Naive B cell (primary cell): Measurements from ENCODE around the gene MSI2. TPM values are rescaled to one million over a fixed set of nuclear protein-coding genes. Genes with fewer than 3 reads are reported as not detected.

Experiments used
- ATAC-seq, 2 donors: fragments of 150-1000 bp; cut with Tn5 transposase; 2 replicates each; pipeline ENCODE4 v1.10.0; 2021; ENCODE audit warnings: low read depth in 2 of 2, mild to moderate bottlenecking in 2 of 2, moderate library complexity in 2 of 2
- DNase-seq: peaks from one replicate; pipeline ENCODE4 v3.0.0; 2022
- H3K27ac Mint-ChIP-seq, 6 donors: one replicate each; pipeline ENCODE4 v1.8.0; 2020 to 2022; ENCODE audit warnings: mild to moderate bottlenecking in 6 of 6, mixed read lengths in 6 of 6, moderate library complexity in 5 of 6, inconsistent platforms in 2 of 6
- H3K27me3 Mint-ChIP-seq, 3 donors: one replicate each; pipeline ENCODE4 v1.8.0; 2021 to 2022; ENCODE audit warnings: mixed read lengths in 3 of 3, mild to moderate bottlenecking in 1 of 3
- H3K36me3 Mint-ChIP-seq, 2 donors: one replicate each; pipeline ENCODE4 v1.8.0; 2020 to 2022; ENCODE audit warnings: mixed read lengths in 2 of 2, inconsistent platforms in 1 of 2, mild to moderate bottlenecking in 1 of 2
- H3K4me1 Mint-ChIP-seq, 3 donors: one replicate each; pipeline ENCODE4 v1.8.0; 2020 to 2022; ENCODE audit warnings: mixed read lengths in 3 of 3, inconsistent platforms in 1 of 3, mild to moderate bottlenecking in 1 of 3, moderate library complexity in 1 of 3
- H3K4me3 Mint-ChIP-seq, 8 donors: one replicate each; pipeline ENCODE4 v1.8.0; 2020 to 2022; ENCODE audit warnings: mild to moderate bottlenecking in 8 of 8, mixed read lengths in 8 of 8, moderate library complexity in 8 of 8, inconsistent platforms in 2 of 8
- H3K9me3 Mint-ChIP-seq, 7 donors: one replicate each; pipeline ENCODE4 v1.8.0; 2020 to 2022; ENCODE audit warnings: mixed read lengths in 7 of 7, mild to moderate bottlenecking in 5 of 7, inconsistent platforms in 2 of 7, moderate library complexity in 1 of 7
- polyA plus RNA-seq, 6 donors: library from polyadenylated mRNA; unstranded; fragments of 300-500 nt; fragmentation: Illumina TruSeq; gene quantifications; one replicate each; pipeline ENCODE4 v1.2.3, GENCODE V29; 2021; ENCODE audit warnings: low read depth in 6 of 6

The MSI2 gene
- polyA plus RNA-seq, 6 donors from 2014 or later, result 4.0 to 11.3 (median 6.8) TPM

DNA sequence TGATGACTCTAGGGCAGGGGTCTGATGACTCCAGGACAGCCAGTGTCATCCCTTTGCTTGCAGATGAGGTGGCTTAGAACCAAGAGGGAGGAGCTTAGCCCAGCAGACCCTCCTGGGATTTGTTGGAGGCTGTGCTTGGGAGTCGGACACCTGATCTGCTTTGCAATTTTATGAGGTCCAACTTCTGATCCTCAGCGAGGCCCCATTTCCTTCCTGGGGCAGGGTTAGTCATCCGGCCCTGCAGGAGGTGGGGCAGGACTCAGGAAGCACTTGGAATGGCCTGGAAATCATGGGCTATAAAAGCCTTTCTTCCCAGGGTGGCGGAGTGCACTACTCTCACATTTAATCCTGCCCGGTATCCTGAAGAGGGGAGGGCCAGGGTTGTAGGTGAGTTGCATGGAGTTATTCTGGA is 168.5 kb downstream of the MSI2 start:
- no peak for DNase-seq
- Mint-ChIP-seq H3K4me1 (peaks cover 31 to 44% (median 44%) of the 10 kb centered on the region in 3 donors), H3K27ac (peak overlapping the region in 2 of 6 donors; percentile 41 to 62)

DNA sequence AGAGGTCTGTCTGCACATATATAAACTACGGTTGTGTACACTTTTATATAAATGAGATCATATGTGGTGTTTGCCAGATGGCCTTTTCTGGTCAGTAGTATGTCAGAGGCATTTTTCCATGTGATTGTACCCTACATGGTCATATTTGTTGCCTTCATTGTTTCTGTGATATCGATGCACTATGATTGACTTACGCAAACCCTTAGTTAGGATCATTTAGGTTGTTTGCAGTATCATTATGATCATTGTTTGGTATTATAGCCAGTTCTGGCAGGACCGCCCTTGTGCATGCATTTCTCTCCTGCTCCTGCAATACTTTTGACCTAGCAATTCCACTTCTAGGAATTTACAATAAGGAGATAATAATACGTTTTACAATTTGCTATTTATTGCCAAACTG is 169.1 kb downstream of the MSI2 start:
- no peaks in the 10 kb centered on the region for H3K27me3 Mint-ChIP-seq
- H3K27ac Mint-ChIP-seq, result no peak overlapping the region
- no peak for ATAC-seq
- no peak for DNase-seq
- H3K4me1 Mint-ChIP-seq, result peaks cover 34 to 46% (median 44%) of the 10 kb centered on the region in 3 donors
- no peaks in the 10 kb centered on the region for H3K9me3 Mint-ChIP-seq
- H3K36me3 Mint-ChIP-seq, result peaks cover 6 to 12% of the 10 kb centered on the region in 2 donors
- no peak overlapping the region for H3K4me3 Mint-ChIP-seq

More for the DNA sequence above, 168.5 kb downstream of the MSI2 start:
- Mint-ChIP-seq H3K9me3 (no peaks in the 10 kb centered on the region), H3K36me3 (peaks cover 8 to 13% of the 10 kb centered on the region in 2 donors), H3K4me3 (peak overlapping the region in 1 of 8 donors; percentile 13), H3K27me3 (no peaks in the 10 kb centered on the region)
- ATAC-seq, result no peak

DNA sequence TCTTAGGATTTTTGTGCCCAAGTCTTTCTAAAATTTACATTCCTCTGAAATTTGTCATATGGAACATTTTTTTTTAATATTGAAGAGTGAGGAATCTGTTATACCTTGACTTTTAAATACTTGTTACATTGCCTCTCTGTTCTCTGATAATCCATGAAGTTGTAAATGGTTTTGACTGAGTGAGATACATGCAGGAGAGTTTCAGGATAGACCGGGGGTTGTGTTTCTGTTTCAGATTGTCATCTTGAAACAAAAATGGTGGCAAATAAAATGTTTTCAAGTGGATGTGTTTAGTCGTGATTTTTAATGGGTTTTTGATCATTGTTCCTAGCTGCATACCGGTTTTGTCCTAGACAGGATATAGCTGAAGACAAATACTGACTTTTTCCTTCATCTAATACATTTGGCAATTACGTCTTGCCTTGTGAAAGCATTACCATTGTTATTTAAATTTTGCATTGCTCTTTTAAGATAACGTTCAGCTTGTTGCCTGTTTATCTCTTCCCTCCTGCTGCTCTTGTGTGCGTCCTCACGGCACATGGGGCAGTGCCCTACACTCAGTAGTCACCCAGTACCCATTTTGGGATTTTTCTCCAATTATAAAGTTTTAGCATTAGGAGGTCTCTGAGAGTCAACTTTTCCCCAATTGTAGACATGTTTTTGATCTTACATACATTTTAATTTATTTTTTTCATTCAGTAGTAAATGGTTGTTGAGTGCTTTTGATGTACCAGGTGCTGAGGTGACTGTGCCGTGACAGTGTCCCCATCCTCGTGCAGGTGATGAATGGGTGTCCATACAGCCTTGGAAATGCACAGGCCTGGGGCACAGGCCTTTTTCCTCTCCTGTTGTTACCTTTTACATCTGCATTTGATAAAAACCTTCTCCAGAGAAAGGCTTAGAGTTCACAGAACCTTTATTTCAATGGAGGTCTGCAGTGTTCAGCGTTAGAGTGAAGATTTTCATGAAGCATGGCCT is 169.9 kb downstream of the MSI2 start:
- DNase-seq, result no peak
- no peak overlapping the region for H3K4me3 Mint-ChIP-seq
- no peaks in the 10 kb centered on the region for H3K9me3 Mint-ChIP-seq
- peak overlapping the region in 2 of 6 donors; percentile 1 to 16 for H3K27ac Mint-ChIP-seq
- no peak for ATAC-seq
- H3K4me1 Mint-ChIP-seq, result peaks cover 42 to 47% (median 46%) of the 10 kb centered on the region in 3 donors
- H3K27me3 Mint-ChIP-seq, result no peaks in the 10 kb centered on the region
- H3K36me3 Mint-ChIP-seq, result peaks cover 0 to 4% of the 10 kb centered on the region in 2 donors

DNA sequence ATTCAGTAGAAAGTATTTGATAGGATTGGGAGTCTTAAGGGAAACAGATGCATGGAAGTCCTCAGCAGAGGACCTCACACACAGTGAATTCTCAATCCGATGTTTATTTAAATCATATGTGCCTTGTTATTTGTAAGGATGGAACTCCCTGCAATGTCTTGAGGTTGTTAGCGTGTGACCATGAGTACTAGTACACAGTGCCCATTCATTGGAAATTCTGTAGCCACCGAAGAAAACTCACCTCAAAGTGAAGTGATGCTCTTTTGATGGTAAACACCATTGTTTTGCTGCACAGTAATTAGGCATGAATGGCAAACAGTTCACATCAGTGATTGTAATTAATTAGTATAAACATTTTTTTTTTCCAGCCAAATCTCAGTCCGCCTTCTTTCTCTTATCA is 173.6 kb downstream of the MSI2 start:
- Mint-ChIP-seq H3K27ac (no peak overlapping the region), H3K36me3 (peaks cover 0 to 4% of the 10 kb centered on the region in 2 donors), H3K27me3 (no peaks in the 10 kb centered on the region), H3K4me3 (no peak overlapping the region), H3K4me1 (peaks cover 40 to 51% (median 48%) of the 10 kb centered on the region in 3 donors), H3K9me3 (peaks cover 0 to 2% (median 0%) of the 10 kb centered on the region in 7 donors)
- ATAC-seq (no peak), DNase-seq (no peak)

DNA sequence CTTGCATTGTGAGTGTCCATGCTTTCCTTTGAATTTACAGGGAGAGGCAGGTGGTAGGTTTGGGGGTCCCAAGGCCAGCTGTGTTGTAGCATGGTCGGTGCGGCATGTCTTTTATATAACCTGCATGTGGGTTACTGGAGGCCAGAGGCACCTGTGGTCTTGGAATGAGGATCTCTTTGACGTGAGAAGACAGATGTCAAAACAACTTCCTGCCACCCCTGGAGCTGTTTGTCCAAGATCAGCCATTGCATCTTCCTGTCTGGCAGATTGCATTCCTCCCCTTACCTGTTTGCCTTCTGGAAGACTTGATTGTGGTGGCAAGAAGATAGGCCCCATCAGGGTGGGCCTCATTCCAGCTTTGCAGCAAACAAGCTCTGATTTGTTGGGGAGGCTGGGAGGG is 175.1 kb downstream of the MSI2 start:
- Mint-ChIP-seq H3K27me3 (no peaks in the 10 kb centered on the region), H3K9me3 (peaks cover 0 to 2% (median 0%) of the 10 kb centered on the region in 7 donors), H3K4me1 (peaks cover 41 to 55% (median 42%) of the 10 kb centered on the region in 3 donors), H3K36me3 (peaks cover 0 to 7% of the 10 kb centered on the region in 2 donors), H3K4me3 (no peak overlapping the region), H3K27ac (peak overlapping the region in 2 of 6 donors; percentile 29 to 82)
- DNase-seq (no peak), ATAC-seq (no peak)

DNA sequence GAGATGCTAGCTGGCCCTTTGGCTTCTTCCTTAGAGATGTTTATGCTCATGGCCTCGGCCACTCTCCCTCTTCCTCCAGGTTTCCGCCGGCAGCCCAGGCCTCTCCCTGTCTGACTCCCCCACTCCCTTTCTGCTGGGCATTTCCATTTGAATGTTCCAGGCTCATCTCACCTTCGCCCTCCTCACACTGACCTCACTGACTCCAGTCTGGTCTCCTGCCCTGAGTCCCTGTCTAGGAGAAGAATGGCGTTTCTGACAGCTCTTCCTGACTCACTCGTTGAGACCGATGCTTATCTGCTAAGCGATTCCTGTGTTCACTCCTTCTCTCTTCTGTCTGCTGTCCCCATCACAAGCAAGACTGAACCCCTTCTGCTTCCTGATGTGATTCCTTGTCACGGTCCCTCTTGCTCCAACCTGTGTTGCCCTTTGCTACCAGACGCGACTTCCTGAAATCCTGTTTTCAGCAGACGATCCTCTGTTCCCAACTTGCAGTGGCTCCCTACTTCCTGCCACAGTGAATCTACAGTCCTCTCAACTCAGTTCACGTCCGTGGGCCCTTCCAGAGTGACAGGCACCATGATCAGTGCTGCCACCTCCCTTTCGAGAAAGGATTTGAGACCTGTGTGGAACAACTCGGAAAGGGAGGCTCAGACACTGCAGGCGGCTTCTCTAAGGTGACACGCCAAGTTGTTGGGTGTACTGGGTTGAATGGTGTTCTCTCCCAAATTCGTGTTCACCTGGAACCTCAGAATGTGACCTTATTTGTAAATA is 176.4 kb downstream of the MSI2 start:
- H3K4me1 Mint-ChIP-seq, result peaks cover 45 to 58% (median 52%) of the 10 kb centered on the region in 3 donors
- peak overlapping the region in 1 of 8 donors; percentile 43 for H3K4me3 Mint-ChIP-seq
- peaks cover 0 to 18% of the 10 kb centered on the region in 2 donors for H3K36me3 Mint-ChIP-seq
- peak overlapping the region in 3 of 6 donors; percentile 12 to 57 (median 30) for H3K27ac Mint-ChIP-seq
- ATAC-seq (no peak), DNase-seq (no peak)
- peaks cover 0 to 2% (median 0%) of the 10 kb centered on the region in 7 donors for H3K9me3 Mint-ChIP-seq
- no peaks in the 10 kb centered on the region for H3K27me3 Mint-ChIP-seq

DNA sequence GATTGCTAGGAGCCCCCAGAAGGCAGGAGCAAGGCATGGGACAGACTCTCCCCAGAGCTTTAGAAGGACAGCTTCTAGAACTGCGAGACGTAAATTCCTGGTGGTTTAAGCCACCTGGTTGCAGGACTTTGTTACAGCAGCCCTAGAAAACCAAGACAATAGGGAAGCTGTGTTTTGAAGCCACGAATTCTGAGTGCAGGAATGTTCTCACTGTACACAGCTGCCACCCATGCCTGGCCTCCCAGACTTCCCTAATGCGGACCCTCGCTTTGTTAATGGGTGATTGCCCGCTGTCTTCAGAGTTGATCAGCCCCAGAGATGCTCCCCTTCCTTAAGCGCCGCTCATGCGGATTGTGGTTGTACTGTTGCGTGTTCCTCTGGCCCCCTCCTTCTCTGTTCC is 177.1 kb downstream of the MSI2 start:
- ATAC-seq, result peak; percentile 64 to 76
- peaks cover 0 to 18% of the 10 kb centered on the region in 2 donors for H3K36me3 Mint-ChIP-seq
- peaks cover 0 to 2% (median 0%) of the 10 kb centered on the region in 7 donors for H3K9me3 Mint-ChIP-seq
- H3K27me3 Mint-ChIP-seq, result no peaks in the 10 kb centered on the region
- H3K27ac Mint-ChIP-seq, result peak overlapping the region in 1 of 6 donors; percentile 57
- peaks cover 53 to 64% (median 60%) of the 10 kb centered on the region in 3 donors for H3K4me1 Mint-ChIP-seq
- no peak for DNase-seq
- H3K4me3 Mint-ChIP-seq, result peak overlapping the region in 1 of 8 donors; percentile 55

DNA sequence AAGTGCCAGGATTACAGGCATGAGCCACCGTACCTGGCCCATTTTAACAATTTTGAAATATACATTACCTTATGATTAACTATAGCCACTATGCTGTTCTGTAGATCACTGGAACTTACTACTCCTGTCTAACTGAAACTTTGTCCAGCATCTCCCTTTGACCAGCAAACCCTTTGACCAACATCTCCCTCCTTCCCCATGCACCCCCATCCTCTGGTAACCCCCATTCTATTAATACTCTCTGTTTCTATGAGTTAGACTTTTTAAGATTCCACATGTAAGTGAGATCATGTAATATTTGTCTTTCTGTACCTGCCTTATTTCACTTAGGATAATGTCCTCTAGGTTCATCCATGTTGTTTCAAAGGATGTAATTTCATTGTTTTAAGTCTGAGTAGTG is 178.0 kb downstream of the MSI2 start:
- peaks cover 58 to 69% (median 67%) of the 10 kb centered on the region in 3 donors for H3K4me1 Mint-ChIP-seq
- H3K36me3 Mint-ChIP-seq, result peaks cover 0 to 18% of the 10 kb centered on the region in 2 donors
- H3K9me3 Mint-ChIP-seq, result peaks cover 0 to 2% (median 0%) of the 10 kb centered on the region in 7 donors
- peak overlapping the region in 2 of 6 donors; percentile 2 to 46 for H3K27ac Mint-ChIP-seq
- peak overlapping the region in 1 of 8 donors; percentile 4 for H3K4me3 Mint-ChIP-seq
- H3K27me3 Mint-ChIP-seq, result no peaks in the 10 kb centered on the region
- ATAC-seq, result no peak
- no peak for DNase-seq

DNA sequence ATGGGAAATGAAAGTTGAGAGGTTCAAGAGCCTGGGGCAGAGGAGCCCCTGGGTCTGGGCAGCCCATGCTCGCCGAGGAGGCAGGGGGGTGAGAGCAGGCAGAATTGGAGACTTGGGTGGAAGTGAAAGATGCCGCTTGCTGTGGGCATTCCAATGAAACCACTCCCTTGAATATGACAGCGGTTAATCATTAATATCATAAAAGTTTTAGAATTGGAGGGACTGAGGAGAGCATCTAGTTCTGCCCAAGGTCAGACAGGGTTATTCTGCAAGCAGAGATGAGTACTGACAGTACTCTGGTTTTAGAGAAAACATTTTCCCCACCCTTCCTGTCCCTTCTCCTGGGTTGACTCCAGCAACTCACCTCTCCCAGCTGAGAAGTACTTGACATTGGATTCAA is 180.2 kb downstream of the MSI2 start:
- Mint-ChIP-seq H3K9me3 (peaks cover 0 to 2% (median 0%) of the 10 kb centered on the region in 7 donors), H3K4me3 (no peak overlapping the region), H3K27me3 (no peaks in the 10 kb centered on the region), H3K36me3 (peaks cover 0 to 18% of the 10 kb centered on the region in 2 donors), H3K4me1 (peaks cover 71 to 75% (median 74%) of the 10 kb centered on the region in 3 donors), H3K27ac (peak overlapping the region in 4 of 6 donors; percentile 4 to 25 (median 4))
- ATAC-seq, result no peak
- DNase-seq, result no peak

DNA sequence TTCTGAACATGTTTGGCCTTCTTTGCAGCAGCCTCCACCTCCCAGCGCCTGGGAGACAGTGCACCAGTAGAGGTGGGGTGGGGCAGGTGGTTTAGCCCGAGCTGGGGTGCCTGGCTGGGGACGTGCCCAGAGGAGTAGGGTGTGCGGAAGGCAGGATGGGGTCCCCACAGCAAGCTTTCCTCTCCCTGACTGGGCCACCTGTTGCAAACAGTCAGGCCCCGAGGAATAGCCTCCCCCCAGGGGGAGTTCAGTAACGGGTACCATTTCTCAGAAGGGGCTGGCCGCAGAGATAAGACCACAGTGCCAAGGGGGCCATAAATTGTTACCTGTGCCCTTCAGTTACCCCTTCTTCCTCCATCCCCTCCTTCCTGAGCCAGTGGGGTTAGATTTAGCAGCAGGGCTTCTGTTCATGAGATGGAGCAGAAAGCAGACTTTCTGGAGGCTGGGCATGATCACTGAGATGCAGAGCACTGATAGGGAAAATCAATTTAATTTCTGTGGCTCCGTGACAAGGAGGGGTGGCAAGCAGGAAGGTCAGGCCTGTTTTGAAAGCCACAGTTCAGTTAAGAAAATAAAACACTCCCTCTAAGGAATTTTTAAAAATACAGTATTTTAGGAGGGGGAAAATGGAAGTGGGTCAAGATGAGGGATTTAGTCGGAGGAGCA is 181.9 kb downstream of the MSI2 start:
- H3K4me1 Mint-ChIP-seq, result peaks cover 77 to 80% (median 78%) of the 10 kb centered on the region in 3 donors
- peaks cover 0 to 18% of the 10 kb centered on the region in 2 donors for H3K36me3 Mint-ChIP-seq
- no peaks in the 10 kb centered on the region for H3K9me3 Mint-ChIP-seq
- H3K4me3 Mint-ChIP-seq, result peak overlapping the region in 2 of 8 donors; percentile 7 to 29
- peak in 1 of 2 donors; percentile 15 for ATAC-seq
- no peaks in the 10 kb centered on the region for H3K27me3 Mint-ChIP-seq
- no peak for DNase-seq
- peak overlapping the region in 3 of 6 donors; percentile 24 to 77 (median 74) for H3K27ac Mint-ChIP-seq

DNA sequence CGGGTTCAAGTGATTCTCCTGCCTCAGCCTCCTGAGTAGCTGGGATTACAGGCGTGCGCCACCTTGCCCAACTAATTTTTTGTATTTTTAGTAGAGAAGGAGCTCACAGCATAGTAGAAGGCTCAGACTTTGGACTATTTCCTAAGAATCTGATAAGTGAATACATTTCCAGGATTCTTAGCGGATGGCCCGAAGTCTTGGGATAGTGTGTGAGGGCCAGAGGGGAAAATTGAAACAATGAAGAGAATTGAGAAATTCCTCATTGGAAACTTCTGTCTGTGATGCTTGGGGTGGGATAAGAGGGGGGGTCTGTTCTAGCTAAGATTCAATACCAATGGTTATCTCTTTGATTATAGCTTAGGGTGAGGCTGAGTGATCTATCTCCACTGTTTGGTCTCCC is 183.3 kb downstream of the MSI2 start:
- Mint-ChIP-seq H3K27me3 (no peaks in the 10 kb centered on the region), H3K27ac (peak overlapping the region in 2 of 6 donors; percentile 64 to 93), H3K36me3 (peaks cover 0 to 18% of the 10 kb centered on the region in 2 donors), H3K9me3 (no peaks in the 10 kb centered on the region), H3K4me3 (peak overlapping the region in 4 of 8 donors; percentile 14 to 61 (median 43)), H3K4me1 (peaks cover 75 to 86% (median 84%) of the 10 kb centered on the region in 3 donors)
- DNase-seq (no peak), ATAC-seq (no peak)

DNA sequence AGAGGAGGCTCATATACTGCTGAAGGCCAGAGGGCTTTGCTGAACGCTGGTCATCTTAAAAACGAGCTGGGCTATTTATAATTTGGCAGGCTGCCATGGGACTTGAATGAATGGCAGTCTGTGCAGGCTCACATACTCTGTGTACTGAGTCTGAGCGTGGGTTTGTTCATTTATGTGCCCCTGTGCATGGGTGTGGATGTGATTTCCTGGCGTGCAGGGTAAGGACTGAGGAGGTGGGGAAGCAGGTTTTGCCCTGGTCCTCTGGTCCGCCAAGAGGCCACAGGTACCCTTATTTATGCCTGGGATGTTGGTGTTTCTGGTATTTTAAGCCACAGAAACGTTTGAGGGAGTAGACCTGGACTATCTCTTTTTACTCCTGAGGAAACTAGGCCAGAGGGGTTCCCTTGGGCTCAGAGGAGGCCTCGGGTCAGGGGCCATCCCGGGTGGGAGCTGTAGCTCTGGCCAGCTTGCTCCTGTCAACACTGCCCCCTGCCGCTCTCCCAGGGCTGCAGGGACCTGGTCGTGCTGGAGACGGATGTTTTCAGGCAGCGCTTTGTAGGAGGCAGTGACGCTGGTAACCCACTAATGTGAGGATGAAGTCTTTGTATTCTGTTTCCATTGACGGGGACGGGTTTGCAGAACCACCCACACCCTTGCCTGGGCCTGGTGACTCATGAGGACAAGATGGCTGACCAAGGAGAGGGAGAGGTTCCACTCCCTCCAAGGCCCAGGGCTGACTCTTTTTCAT is 184.4 kb downstream of the MSI2 start:
- DNase-seq, result peak; percentile 32

More for the DNA sequence above, 184.4 kb downstream of the MSI2 start:
- Mint-ChIP-seq H3K9me3 (no peaks in the 10 kb centered on the region), H3K4me3 (peak overlapping the region in 5 of 8 donors; percentile 42 to 77 (median 51)), H3K36me3 (peaks cover 0 to 18% of the 10 kb centered on the region in 2 donors), H3K27ac (peak overlapping the region in 5 of 6 donors; percentile 27 to 88 (median 62)), H3K4me1 (peaks cover 71 to 94% (median 94%) of the 10 kb centered on the region in 3 donors), H3K27me3 (no peaks in the 10 kb centered on the region)
- peak; percentile 56 for ATAC-seq
